ENCODE measurements around the gene PRSS22.
A peak's percentile ranks its signal among the peaks of the same experiment; 100 is the strongest.

The PRSS22 gene

GRCh38 chr16:2879854-2880508 lies 22.0 kb upstream of the PRSS22 start:
- DNase-seq, result no peak

GRCh38 chr16:2874912-2875362 lies 17.0 kb upstream of the PRSS22 start:
- peak; percentile 63 for DNase-seq

GRCh38 chr16:2874032-2874911 lies 16.3 kb upstream of the PRSS22 start:
- no peak for DNase-seq

GRCh38 chr16:2871926-2872325 lies 14.0 kb upstream of the PRSS22 start:
- no peak for DNase-seq

GRCh38 chr16:2867987-2868789 lies 10.2 kb upstream of the PRSS22 start:
- DNase-seq, result peak; percentile 97

- no peak for DNase-seq
These were observed 9.7 kb upstream of the PRSS22 start for GRCh38 chr16:2867661-2867986.

- DNase-seq, result no peak
These were observed 8.5 kb upstream of the PRSS22 start for GRCh38 chr16:2866431-2866830.

- DNase-seq, result no peak
These were observed 7.7 kb upstream of the PRSS22 start for GRCh38 chr16:2865651-2866050.

- DNase-seq, result no peak
These were observed 3.0 kb upstream of the PRSS22 start for GRCh38 chr16:2860826-2861567.

GRCh38 chr16:2859686-2860265 lies 1.8 kb upstream of the PRSS22 start:
- no peak for DNase-seq

GRCh38 chr16:2858245-2859025 lies 465 bp upstream of the PRSS22 start:
- no peak for DNase-seq

- DNase-seq, result no peak
These were observed 1.1 kb downstream of the PRSS22 start for GRCh38 chr16:2856686-2857450.

GRCh38 chr16:2856061-2856670 lies 1.8 kb downstream of the PRSS22 start:
- no peak for DNase-seq

- DNase-seq, result no peak
These were observed 2.4 kb downstream of the PRSS22 start for GRCh38 chr16:2855536-2855935.

- no peak for DNase-seq
These were observed 3.2 kb downstream of the PRSS22 start for GRCh38 chr16:2854700-2855309.

GRCh38 chr16:2853531-2854073 lies 4.4 kb downstream of the PRSS22 start:
- DNase-seq, result no peak

- no peak for DNase-seq
These were observed 5.1 kb downstream of the PRSS22 start for GRCh38 chr16:2852731-2853507.

- no peak for DNase-seq
These were observed 5.8 kb downstream of the PRSS22 start for GRCh38 chr16:2852003-2852730.
